CD14-positive monocyte (primary cell): ENCODE results near the gene ERBB4. TPM values are rescaled to one million over a fixed set of nuclear protein-coding genes. Genes with fewer than 3 reads are reported as not detected.

Source experiments
- DNase-seq, 3 donors: peaks; one replicate each; pipeline ENCODE4 v3.0.0-alpha.2; 2011 to 2022
- H2AFZ ChIP-seq: 2 replicates; pipeline ENCODE4 v1.6.0; 2012; ENCODE audit warnings: mild to moderate bottlenecking, low read depth, low read length, inconsistent platforms; ENCODE audit not compliant: insufficient read depth, poor library complexity, severe bottlenecking
- H3K27ac ChIP-seq, 2 donors: 1 replicate in 1 of 2; 2 replicates in 1 of 2; pipeline ENCODE4 v1.5.1; 2012 to 2013; ENCODE audit warnings: low read length in 2 of 2, control low read depth in 1 of 2, inconsistent platforms in 1 of 2, low read depth in 1 of 2, mild to moderate bottlenecking in 1 of 2
- H3K27me3 ChIP-seq, 2 donors: one replicate each; pipeline versions ENCODE4 v1.6.0 to v1.6.1; 2011 to 2013; ENCODE audit warnings: low read length in 2 of 2; ENCODE audit not compliant: control insufficient read depth in 2 of 2, insufficient read depth in 2 of 2
- H3K36me3 ChIP-seq, 2 donors: replicated peaks in 1 of 2; 1 replicate in 1 of 2; 2 replicates in 1 of 2; pipeline versions ENCODE4 v1.5.1 to v1.6.1; 2012 to 2013; ENCODE audit warnings: low read length in 2 of 2, control low read depth in 1 of 2, inconsistent platforms in 1 of 2, mild to moderate bottlenecking in 1 of 2; ENCODE audit not compliant: insufficient read depth in 2 of 2, control insufficient read depth in 1 of 2
- H3K4me1 ChIP-seq, 2 donors: 1 replicate in 1 of 2; 2 replicates in 1 of 2; pipeline versions ENCODE4 v1.5.1 to v1.6.1; 2012 to 2013; ENCODE audit warnings: low read length in 2 of 2, control low read depth in 1 of 2, inconsistent platforms in 1 of 2, mild to moderate bottlenecking in 1 of 2, moderate library complexity in 1 of 2; ENCODE audit not compliant: insufficient read depth in 2 of 2, control insufficient read depth in 1 of 2
- H3K4me2 ChIP-seq: replicated peaks from 2 replicates; pipeline ENCODE3; 2012; ENCODE audit warnings: low read length, moderate library complexity, mild to moderate bottlenecking; ENCODE audit not compliant: poor library complexity, severe bottlenecking; ENCODE audit errors: extremely low read depth
- H3K4me3 ChIP-seq, 3 experiments: fragments of 200-600 bp in 1 of 3; sonication (generic) in 1 of 3; replicated peaks in 1 of 3; 1 replicate in 2 of 3; 2 replicates in 1 of 3; pipeline ENCODE4 v1.5.1; 2011 to 2013; ENCODE audit warnings: low read length in 3 of 3, mild to moderate bottlenecking in 3 of 3, control low read depth in 2 of 3, low read depth in 2 of 3, inconsistent platforms in 1 of 3, moderate library complexity in 1 of 3
- H3K79me2 ChIP-seq: 2 replicates; pipeline ENCODE4 v1.6.0; 2012; ENCODE audit warnings: mild to moderate bottlenecking, control low read depth, inconsistent platforms, low read length, moderate library complexity; ENCODE audit not compliant: insufficient read depth
- H3K9ac ChIP-seq: 2 replicates; pipeline ENCODE4 v1.6.0; 2017; ENCODE audit warnings: low read length, mild to moderate bottlenecking; ENCODE audit not compliant: insufficient read depth, poor library complexity, severe bottlenecking
- H3K9me3 ChIP-seq, 2 donors: replicated peaks in 1 of 2; 1 replicate in 1 of 2; 2 replicates in 1 of 2; pipeline versions ENCODE4 v1.5.1 to v1.6.1; 2012 to 2013; ENCODE audit warnings: low read length in 2 of 2, control low read depth in 1 of 2; ENCODE audit not compliant: control insufficient read depth in 1 of 2, insufficient read depth in 1 of 2
- H4K20me1 ChIP-seq: 2 replicates; pipeline ENCODE4 v1.6.0; 2012; ENCODE audit warnings: mild to moderate bottlenecking, low read length, control low read depth, moderate library complexity; ENCODE audit not compliant: insufficient read depth
- H3K27ac Mint-ChIP-seq, 7 donors: one replicate each; pipeline ENCODE4 v1.8.0; 2020; ENCODE audit warnings: mild to moderate bottlenecking in 7 of 7, mixed read lengths in 7 of 7, moderate library complexity in 6 of 7, inconsistent platforms in 2 of 7
- H3K27me3 Mint-ChIP-seq, 3 donors: one replicate each; pipeline ENCODE4 v1.8.0; 2021 to 2022; ENCODE audit warnings: low read depth in 3 of 3, mild to moderate bottlenecking in 3 of 3, mixed read lengths in 3 of 3, moderate library complexity in 3 of 3, inconsistent platforms in 1 of 3
- H3K36me3 Mint-ChIP-seq, 2 donors: one replicate each; pipeline ENCODE4 v1.8.0; 2020; ENCODE audit warnings: mixed read lengths in 2 of 2, inconsistent platforms in 1 of 2, mild to moderate bottlenecking in 1 of 2
- H3K4me1 Mint-ChIP-seq: one replicate; pipeline ENCODE4 v1.8.0; 2020; ENCODE audit warnings: mild to moderate bottlenecking, mixed read lengths
- H3K4me3 Mint-ChIP-seq, 2 donors: one replicate each; pipeline ENCODE4 v1.8.0; 2020; ENCODE audit warnings: mild to moderate bottlenecking in 2 of 2, mixed read lengths in 2 of 2, moderate library complexity in 1 of 2
- H3K9me3 Mint-ChIP-seq, 7 donors: one replicate each; pipeline ENCODE4 v1.8.0; 2020 to 2022; ENCODE audit warnings: mixed read lengths in 7 of 7, mild to moderate bottlenecking in 6 of 7, moderate library complexity in 6 of 7, inconsistent platforms in 2 of 7
- CTCF ChIP-seq: fragments of 200-600 bp; IDR thresholded peaks from one replicate; pipeline ENCODE4 v1.8.0; 2022; ENCODE audit warnings: antibody characterized with exemption, mild to moderate bottlenecking
- WGBS: methylation state at CpG from one replicate; pipeline ENCODE4 v1.1.5; 2013; ENCODE audit warnings: missing lambda C conversion rate; ENCODE audit not compliant: insufficient coverage; 5-methylcytosine and 5-hydroxymethylcytosine counted together
- intact Hi-C, 2 donors: fragments of 100-400 bp; cut with micrococcal nuclease; formaldehyde crosslinking; loops; one replicate each; pipeline versions ENCODE4 v1.15.0 to v1.15.1; 2023
- polyA plus RNA-seq, 3 donors: library from polyadenylated mRNA; depleted of rRNA in 1 of 3; unstranded in 2 of 3; stranded (reverse) in 1 of 3; fragments of 300-500 nt in 2 of 3; fragments of >200 nt in 1 of 3; fragmentation: Illumina TruSeq in 2 of 3; gene quantifications; 1 replicate in 2 of 3; 2 replicates in 1 of 3; pipeline ENCODE4 v1.2.3, GENCODE V29; 2012 to 2021

The ERBB4 gene
- polyA plus RNA-seq, 3 donors = not detected

GRCh38 chr2:212364112-212364985 is 174.3 kb downstream of the ERBB4 start:
- Mint-ChIP-seq H3K27ac (no peak overlapping the region), H3K4me1 (no peaks in the 10 kb centered on the region), H3K36me3 (no peaks in the 10 kb centered on the region), H3K4me3 (no peak overlapping the region), H3K27me3 (no peaks in the 10 kb centered on the region), H3K9me3 (no peaks in the 10 kb centered on the region)
- WGBS = no CpG with 5 or more reads among the region's 3 CpGs
- H3K4me2 ChIP-seq = no peak overlapping the region
- no peak overlapping the region for H3K4me3 ChIP-seq
- H3K27ac ChIP-seq = no peak overlapping the region
- no peaks in the 10 kb centered on the region for H3K36me3 ChIP-seq
- intact Hi-C loops = no loop called here
- no peaks in the 10 kb centered on the region for H4K20me1 ChIP-seq
- no peak for TF ChIP-seq CTCF
- H3K27me3 ChIP-seq = no peaks in the 10 kb centered on the region
- no peak overlapping the region for H2AFZ ChIP-seq
- DNase-seq = no peak
- H3K4me1 ChIP-seq = no peaks in the 10 kb centered on the region
- H3K79me2 ChIP-seq = no peaks in the 10 kb centered on the region
- no peak overlapping the region for H3K9ac ChIP-seq
- no peaks in the 10 kb centered on the region for H3K9me3 ChIP-seq

GRCh38 chr2:212361174-212361756 is 177.3 kb downstream of the ERBB4 start:
- WGBS = no CpG with 5 or more reads among the region's 1 CpG
- Mint-ChIP-seq H3K4me1 (no peaks in the 10 kb centered on the region), H3K4me3 (no peak overlapping the region), H3K36me3 (no peaks in the 10 kb centered on the region), H3K27me3 (no peaks in the 10 kb centered on the region), H3K27ac (no peak overlapping the region), H3K9me3 (no peaks in the 10 kb centered on the region)
- Histone ChIP-seq H4K20me1 (no peaks in the 10 kb centered on the region), H3K4me1 (no peaks in the 10 kb centered on the region), H3K4me3 (no peak overlapping the region), H3K4me2 (no peak overlapping the region), H3K27ac (no peak overlapping the region), H2AFZ (no peak overlapping the region), H3K27me3 (no peaks in the 10 kb centered on the region), H3K36me3 (no peaks in the 10 kb centered on the region), H3K79me2 (no peaks in the 10 kb centered on the region), H3K9me3 (no peaks in the 10 kb centered on the region), H3K9ac (no peak overlapping the region)
- DNase-seq = no peak
- TF ChIP-seq CTCF = no peak
- intact Hi-C loops = no loop called here
